HUES48 (cell line): Measurements from ENCODE around the gene RAB36.

Source experiments
- H3K27ac ChIP-seq: one replicate; pipeline ENCODE4 v1.7.0; 2013; ENCODE audit warnings: low read depth, low read length, inconsistent platforms
- H3K27me3 ChIP-seq: 2 replicates; pipeline ENCODE4 v1.6.1; 2013; ENCODE audit warnings: mild to moderate bottlenecking, low read length; ENCODE audit not compliant: control insufficient read depth, insufficient read depth
- H3K36me3 ChIP-seq: 2 replicates; pipeline ENCODE4 v1.6.1; 2013; ENCODE audit warnings: low read length; ENCODE audit not compliant: control insufficient read depth, insufficient read depth
- H3K4me1 ChIP-seq: 2 replicates; pipeline ENCODE4 v1.6.1; 2013; ENCODE audit warnings: mild to moderate bottlenecking, low read length; ENCODE audit not compliant: control insufficient read depth, insufficient read depth
- H3K4me3 ChIP-seq: 2 replicates; pipeline ENCODE4 v1.5.1; 2013; ENCODE audit warnings: mild to moderate bottlenecking, low read depth, low read length
- H3K9ac ChIP-seq: 2 replicates; pipeline ENCODE4 v1.6.1; 2013; ENCODE audit warnings: mild to moderate bottlenecking, low read depth, low read length, moderate library complexity
- H3K9me3 ChIP-seq: 2 replicates; pipeline ENCODE4 v1.6.1; 2013; ENCODE audit warnings: low read length; ENCODE audit not compliant: control insufficient read depth, insufficient read depth

The RAB36 gene

DNA sequence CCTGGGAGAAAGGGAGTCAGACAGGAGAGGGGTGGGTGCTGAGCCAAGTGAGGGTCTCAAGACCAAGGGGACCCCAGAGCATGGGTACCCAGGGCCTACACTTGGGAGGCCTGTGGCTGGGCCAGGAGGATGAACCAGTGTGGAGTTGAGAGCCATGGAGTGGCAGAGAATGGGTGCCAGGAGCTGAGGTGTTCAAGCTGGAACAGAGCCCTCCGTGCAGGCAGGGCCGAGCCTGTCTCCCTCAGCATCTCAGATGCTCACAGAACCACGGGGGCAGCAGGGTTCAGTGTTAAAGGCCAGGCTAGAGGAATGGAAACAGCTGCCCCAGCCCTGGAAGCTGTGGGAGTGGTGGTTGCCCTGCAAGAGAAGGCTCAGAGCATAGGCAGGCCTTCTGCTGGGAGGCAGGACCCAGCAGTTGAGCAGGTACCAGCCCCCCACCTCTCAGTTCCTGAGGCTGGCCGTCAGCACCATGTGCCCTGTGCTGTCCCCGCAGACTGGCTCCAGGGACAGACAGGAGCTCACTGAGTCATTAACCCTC lies 35.8 kb upstream of the RAB36 start:
- Histone ChIP-seq H3K27ac (no peak overlapping the region), H3K4me3 (no peak overlapping the region), H3K4me1 (no peaks in the 10 kb centered on the region), H3K36me3 (no peaks in the 10 kb centered on the region), H3K9me3 (no peaks in the 10 kb centered on the region), H3K9ac (no peak overlapping the region), H3K27me3 (no peaks in the 10 kb centered on the region)

DNA sequence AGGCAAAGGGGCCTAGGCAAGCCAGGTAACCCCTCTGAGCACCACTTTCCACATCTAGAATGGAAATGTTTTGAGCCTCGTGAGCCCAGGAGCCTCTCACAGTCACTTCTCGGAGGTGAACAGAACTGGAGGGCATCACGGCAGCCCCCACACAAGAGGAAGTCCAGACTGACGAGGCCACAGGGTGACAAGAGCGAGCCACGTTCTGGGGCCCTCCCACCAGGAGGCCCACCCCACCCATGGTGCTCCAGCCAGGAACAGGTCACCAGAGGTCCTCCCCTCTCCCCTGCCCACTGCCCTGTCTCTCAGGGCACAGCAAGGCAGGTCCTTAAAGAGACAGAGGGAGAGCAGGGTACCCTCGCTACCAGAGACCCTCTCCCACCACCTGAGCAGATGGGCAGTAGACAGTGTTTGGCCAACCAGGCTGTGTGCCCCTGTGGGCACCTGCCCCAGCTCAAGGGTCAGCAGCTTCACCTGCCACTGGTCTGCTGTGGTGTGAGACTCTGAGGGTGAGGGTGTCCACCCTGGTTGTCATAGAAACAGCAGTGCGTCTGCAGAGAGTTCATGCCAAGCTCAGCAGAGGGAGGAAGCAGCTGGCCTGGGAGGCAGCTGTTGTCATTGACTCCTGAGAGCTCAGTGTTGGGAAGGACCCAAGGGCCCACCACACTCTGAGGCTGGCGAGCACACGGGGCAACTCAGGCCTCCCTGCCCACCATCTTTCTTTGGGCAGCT lies 34.9 kb upstream of the RAB36 start:
- H3K27ac ChIP-seq = no peak overlapping the region
- no peaks in the 10 kb centered on the region for H3K9me3 ChIP-seq
- no peaks in the 10 kb centered on the region for H3K4me1 ChIP-seq
- no peak overlapping the region for H3K9ac ChIP-seq
- no peaks in the 10 kb centered on the region for H3K27me3 ChIP-seq
- no peak overlapping the region for H3K4me3 ChIP-seq
- no peaks in the 10 kb centered on the region for H3K36me3 ChIP-seq

DNA sequence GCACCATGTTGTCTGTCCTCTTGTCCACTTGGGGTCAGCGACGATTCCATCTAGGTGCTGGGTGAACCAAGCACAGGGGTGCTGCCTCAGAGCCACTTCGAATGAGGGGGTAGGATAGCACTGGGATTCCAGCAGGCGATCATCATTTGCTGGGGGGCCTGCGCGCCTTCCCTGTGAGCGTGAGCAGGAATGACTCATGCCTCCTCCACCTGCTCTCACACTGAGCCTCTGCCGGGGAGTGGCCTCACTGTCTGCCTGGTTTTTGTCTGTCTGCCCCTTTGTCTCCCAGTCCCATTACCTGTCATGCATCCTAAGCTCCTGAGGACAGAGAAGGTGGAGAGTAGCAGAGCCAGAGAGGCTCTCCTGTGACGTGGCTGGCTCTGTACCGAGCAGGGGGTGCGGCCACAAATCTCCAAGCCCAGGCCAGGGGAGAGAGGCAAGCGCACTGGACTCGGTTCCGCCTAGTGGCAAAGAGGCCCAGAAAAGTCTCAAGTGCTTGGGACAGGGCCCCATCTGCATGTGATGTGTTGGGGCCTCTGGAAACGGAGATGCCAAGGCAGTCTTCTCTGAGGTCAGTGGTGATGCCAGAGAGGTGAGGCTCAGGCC lies 34.3 kb upstream of the RAB36 start:
- H3K9ac ChIP-seq = no peak overlapping the region
- H3K4me3 ChIP-seq = no peak overlapping the region
- no peaks in the 10 kb centered on the region for H3K4me1 ChIP-seq
- H3K9me3 ChIP-seq = no peaks in the 10 kb centered on the region
- no peaks in the 10 kb centered on the region for H3K36me3 ChIP-seq
- no peaks in the 10 kb centered on the region for H3K27me3 ChIP-seq
- no peak overlapping the region for H3K27ac ChIP-seq

DNA sequence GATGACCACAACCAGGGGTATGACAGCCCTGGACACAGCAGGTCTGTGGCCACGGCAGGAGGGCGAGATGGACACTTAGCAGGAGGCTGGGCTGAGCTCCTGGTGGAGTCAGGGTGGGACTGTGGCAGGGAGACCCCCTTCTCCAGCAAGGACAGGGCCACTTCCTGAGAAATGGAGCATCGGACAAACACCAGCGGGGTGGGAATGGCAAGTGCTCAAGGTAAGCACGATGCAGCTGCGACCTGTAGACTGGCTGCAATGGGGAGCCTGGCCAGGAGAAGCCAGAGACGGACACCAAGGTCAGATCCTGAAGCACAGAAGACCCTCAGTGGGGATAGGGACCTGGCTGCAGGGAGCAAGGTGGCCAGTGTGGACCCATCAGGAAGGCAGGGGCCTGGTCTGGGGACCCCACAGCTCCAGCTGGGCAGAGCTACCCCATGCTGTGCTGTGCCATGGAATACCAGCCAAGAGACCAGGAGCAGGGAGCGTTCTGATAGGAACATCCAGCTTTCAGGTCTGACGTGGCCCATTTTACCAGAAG lies 32.7 kb upstream of the RAB36 start:
- no peak overlapping the region for H3K9ac ChIP-seq
- no peak overlapping the region for H3K27ac ChIP-seq
- no peaks in the 10 kb centered on the region for H3K27me3 ChIP-seq
- H3K9me3 ChIP-seq = no peaks in the 10 kb centered on the region
- no peaks in the 10 kb centered on the region for H3K36me3 ChIP-seq
- no peak overlapping the region for H3K4me3 ChIP-seq
- H3K4me1 ChIP-seq = peaks cover 7% of the 10 kb centered on the region; the same call in 1 of the 2 replicates

DNA sequence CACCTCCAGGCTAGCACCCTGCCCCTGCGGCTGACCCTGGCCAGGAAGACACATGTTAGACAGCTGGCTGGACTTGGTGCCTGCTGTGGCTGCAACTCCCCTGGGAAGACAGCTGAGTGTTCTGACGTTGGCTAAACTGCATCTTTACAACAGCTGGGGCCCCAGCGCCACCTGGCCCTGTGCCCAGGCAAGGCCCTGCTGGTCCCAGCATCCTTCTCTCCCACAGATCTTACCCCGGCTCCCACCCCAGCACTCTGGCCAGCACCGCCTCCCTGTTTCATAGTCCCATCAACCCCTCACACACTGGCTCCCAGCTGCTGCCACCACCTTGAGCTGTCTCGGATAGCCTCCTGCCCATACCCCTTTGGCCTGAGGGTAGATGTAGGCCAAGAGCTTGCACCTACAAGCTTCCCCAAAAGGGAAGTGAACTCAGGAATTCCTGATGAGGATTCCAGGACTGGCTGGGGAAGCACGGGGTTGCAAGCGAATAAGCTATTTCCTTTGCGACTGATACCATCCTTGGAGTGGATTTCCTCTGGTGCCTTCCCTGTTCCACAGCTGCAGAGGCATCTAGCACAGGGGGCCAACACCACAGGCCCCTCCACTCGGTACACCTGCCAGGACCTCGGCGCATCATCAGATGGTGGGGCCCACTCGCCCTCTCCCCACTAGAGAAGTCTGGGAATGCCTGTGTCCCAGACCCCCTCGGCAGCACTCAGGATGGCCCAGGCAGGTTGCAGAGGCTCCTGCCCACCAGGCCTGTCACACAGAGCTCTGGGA lies 32.0 kb upstream of the RAB36 start:
- Histone ChIP-seq H3K36me3 (no peaks in the 10 kb centered on the region), H3K27me3 (no peaks in the 10 kb centered on the region), H3K9ac (no peak overlapping the region), H3K4me1 (peaks cover 7% of the 10 kb centered on the region; the same call in 1 of the 2 replicates), H3K4me3 (no peak overlapping the region), H3K27ac (no peak overlapping the region), H3K9me3 (no peaks in the 10 kb centered on the region)

DNA sequence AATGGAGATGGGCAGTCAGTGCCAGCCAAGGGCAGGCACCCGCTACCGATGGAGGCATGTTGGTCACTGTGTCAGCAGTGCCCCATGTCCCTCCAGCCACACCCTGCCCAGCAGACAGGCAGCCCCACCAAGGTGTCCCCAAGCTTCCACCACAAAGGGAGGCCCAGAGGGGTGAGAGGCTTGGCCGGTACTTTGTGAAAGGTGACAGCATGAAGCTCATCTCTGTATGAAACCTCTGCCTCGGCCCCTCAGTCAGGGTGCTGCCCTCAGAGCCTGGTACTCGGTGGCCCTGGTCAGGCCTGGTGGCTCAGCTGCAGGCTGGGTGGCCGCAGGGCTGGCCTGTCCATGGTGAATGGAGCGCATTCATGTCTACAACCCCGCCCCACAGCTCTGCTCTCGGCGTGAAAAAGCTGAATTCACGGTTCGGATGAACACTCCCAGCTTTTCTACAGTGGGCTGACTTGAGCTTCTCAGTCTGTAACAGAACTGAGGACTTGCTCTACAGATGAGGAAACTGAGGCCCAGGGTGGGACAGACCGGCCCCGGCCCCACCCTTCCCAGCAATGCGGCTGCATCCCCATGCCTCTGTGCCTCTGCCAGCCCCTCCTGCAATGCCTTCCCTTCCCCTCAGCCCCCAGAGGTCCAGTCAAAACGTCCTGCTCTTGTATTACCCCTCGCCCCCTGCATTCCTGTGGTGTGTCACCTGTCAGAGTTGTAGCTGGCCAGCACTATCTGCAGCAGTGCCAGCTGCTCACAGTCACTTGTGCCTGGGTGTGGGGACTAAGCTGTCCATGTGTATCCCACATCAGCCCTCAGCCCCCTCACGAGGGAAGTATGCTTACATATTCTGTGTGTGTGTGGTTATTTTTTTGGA lies 31.2 kb upstream of the RAB36 start:
- Histone ChIP-seq H3K36me3 (no peaks in the 10 kb centered on the region), H3K27me3 (no peaks in the 10 kb centered on the region), H3K9me3 (no peaks in the 10 kb centered on the region), H3K9ac (no peak overlapping the region), H3K4me3 (no peak overlapping the region), H3K4me1 (peaks cover 7% of the 10 kb centered on the region; the same call in 1 of the 2 replicates), H3K27ac (no peak overlapping the region)

DNA sequence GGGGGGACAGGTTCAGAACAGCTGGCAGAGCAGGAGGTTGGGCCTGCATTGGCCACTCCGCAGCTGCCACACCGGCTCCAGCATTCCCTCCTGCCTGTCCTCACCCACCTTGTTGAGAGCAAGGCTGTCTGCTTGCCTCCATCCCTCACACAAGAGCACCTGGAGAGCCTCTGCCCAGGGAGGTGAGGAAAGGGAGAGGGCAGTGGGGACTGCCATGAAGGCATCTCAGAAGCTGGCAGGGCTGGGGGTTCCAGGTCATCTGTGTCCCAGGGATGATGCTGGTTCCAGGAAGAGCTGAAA lies 30.6 kb upstream of the RAB36 start:
- no peaks in the 10 kb centered on the region for H3K36me3 ChIP-seq
- H3K9ac ChIP-seq = no peak overlapping the region
- no peak overlapping the region for H3K4me3 ChIP-seq
- H3K27me3 ChIP-seq = no peaks in the 10 kb centered on the region
- H3K9me3 ChIP-seq = no peaks in the 10 kb centered on the region
- no peak overlapping the region for H3K27ac ChIP-seq
- H3K4me1 ChIP-seq = peaks cover 7% of the 10 kb centered on the region; the same call in 1 of the 2 replicates

DNA sequence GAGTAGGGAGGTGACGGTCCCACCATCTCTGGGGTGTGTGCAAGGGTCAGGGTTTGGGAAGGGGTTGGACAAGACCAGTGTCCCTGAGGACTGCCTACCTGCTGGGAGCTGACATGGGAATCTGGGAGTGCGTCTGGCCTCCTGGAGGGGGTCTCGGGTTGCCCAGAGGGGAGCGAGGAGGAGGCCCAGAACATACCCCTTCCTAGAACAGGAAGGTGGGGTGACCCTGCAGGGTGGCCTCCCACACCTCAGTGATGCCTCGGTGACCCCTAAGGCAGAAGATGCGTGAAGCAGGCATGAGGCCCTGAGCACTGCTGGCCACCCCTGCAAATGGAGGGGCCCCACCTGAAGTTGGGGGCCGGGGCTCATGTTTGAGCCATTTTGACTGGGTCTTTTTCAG lies 29.9 kb upstream of the RAB36 start:
- Histone ChIP-seq H3K27me3 (peaks cover 4% of the 10 kb centered on the region; the same call in 1 of the 2 replicates), H3K4me3 (no peak overlapping the region), H3K36me3 (no peaks in the 10 kb centered on the region), H3K4me1 (peaks cover 7% of the 10 kb centered on the region; the same call in 1 of the 2 replicates), H3K9ac (no peak overlapping the region), H3K9me3 (no peaks in the 10 kb centered on the region), H3K27ac (no peak overlapping the region)

DNA sequence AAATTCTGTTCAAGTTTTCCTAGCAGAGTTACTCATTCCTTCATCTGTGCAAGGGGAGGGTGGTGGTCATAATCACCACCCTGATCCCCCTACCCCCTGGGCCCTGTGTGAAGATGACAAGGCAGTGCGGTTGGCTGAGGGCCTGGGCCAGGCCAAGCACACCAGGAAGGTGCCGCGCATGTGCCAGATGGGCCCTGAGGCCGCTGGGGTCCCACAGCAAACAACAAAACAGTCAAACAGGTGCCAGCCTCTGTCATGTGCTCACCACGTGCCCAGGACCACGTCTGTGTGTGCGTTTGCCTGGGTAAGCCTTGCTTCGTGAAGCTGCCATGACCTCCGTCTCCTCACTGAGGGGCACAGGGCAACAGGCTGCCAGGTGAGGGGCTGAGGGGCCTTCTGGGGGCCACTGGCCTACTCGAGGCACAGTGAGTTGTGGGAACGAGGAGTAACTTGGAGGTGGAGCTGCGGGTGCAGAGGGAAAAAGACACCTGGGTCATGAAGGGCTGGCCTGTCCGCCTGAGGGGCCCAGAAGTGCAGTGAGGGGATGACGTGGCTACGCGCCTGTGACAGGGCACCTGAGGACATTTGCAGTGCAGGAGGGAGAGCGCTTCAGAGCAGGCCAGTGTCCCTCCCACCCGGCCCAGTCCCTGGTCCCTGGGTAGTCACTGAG lies 29.3 kb upstream of the RAB36 start:
- H3K4me3 ChIP-seq = no peak overlapping the region
- no peaks in the 10 kb centered on the region for H3K9me3 ChIP-seq
- H3K4me1 ChIP-seq = peaks cover 7% of the 10 kb centered on the region; the same call in 1 of the 2 replicates
- H3K36me3 ChIP-seq = no peaks in the 10 kb centered on the region
- no peak overlapping the region for H3K9ac ChIP-seq
- peaks cover 10% of the 10 kb centered on the region for H3K27me3 ChIP-seq
- no peak overlapping the region for H3K27ac ChIP-seq
